Testis (tissue), 2 donors: ENCODE data around the gene FMR1NB.

Experiments used
- POLR2A ChIP-seq: fragments of 450-650 bp; IDR thresholded peaks from one replicate; pipeline ENCODE4 v1.6.1; 2017; ENCODE audit warnings: antibody characterized with exemption, mild to moderate bottlenecking, moderate library complexity
- TF ChIP-seq, protein P1 (sequence below), 3 experiments: fragments of 450-650 bp in 2 of 3; fragments of 200-600 bp in 1 of 3; sonication (generic) in 1 of 3; IDR thresholded peaks; one replicate each; pipeline ENCODE4 v1.5.1; 2016 to 2019; ENCODE audit warnings: antibody characterized with exemption in 3 of 3, mild to moderate bottlenecking in 2 of 3, moderate library complexity in 1 of 3

DNA sequence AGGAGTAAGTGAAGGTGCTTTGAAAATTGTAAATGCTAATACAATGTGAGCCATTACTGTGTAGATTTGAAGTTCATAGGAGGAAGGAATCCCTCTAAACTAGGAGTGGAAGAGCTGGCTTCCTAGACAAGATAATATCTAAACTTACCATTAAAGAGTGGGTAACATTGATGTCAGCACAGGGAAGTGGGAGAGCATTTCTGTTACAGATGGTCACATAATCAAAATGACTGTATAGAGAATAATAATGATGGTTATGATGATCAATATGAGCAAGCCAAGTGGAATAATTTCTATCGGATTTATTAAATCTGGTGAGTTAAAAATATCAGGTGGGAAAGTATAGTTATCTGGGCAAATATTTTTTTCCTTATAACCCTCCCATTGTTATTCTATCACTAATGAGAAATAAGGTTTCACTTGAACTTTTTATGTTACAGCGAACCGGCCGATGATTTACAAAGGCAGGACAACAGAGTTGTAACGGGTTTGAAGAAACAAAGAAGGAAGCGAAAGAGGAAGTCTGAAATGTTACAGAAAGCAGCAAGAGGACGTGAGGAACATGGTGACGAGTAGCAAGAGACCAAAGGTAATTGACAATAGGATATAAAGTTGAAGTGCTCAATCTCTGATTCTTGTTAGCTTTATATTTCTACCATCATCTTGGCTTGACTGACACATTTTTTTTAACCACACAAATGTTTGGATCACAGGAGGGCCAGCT is 43.5 kb downstream of the FMR1NB start:
- TF ChIP-seq, protein P1, sequence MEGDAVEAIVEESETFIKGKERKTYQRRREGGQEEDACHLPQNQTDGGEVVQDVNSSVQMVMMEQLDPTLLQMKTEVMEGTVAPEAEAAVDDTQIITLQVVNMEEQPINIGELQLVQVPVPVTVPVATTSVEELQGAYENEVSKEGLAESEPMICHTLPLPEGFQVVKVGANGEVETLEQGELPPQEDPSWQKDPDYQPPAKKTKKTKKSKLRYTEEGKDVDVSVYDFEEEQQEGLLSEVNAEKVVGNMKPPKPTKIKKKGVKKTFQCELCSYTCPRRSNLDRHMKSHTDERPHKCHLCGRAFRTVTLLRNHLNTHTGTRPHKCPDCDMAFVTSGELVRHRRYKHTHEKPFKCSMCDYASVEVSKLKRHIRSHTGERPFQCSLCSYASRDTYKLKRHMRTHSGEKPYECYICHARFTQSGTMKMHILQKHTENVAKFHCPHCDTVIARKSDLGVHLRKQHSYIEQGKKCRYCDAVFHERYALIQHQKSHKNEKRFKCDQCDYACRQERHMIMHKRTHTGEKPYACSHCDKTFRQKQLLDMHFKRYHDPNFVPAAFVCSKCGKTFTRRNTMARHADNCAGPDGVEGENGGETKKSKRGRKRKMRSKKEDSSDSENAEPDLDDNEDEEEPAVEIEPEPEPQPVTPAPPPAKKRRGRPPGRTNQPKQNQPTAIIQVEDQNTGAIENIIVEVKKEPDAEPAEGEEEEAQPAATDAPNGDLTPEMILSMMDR (IDR thresholded peaks at IDR 0.05), result no peak
- TF ChIP-seq POLR2A, result no peak
